H9 (cell line): ENCODE measurements around the gene RANBP17. TPM values are rescaled to one million over a fixed set of nuclear protein-coding genes. Genes with fewer than 3 reads are reported as not detected.

Source experiments
- DNase-seq: peaks from one replicate; pipeline ENCODE4 v3.0.0-alpha.2; 2017
- H2AFZ ChIP-seq: one replicate; pipeline ENCODE4 v1.6.1; 2013; ENCODE audit warnings: mild to moderate bottlenecking, low read length, control low read depth, moderate library complexity
- H2AK5ac ChIP-seq: 2 replicates; pipeline ENCODE4 v1.6.1; 2013; ENCODE audit warnings: low read length, control low read depth, mixed read lengths; ENCODE audit not compliant: insufficient read length
- H2BK120ac ChIP-seq: one replicate; pipeline ENCODE4 v1.6.1; 2013; ENCODE audit warnings: low read depth, mild to moderate bottlenecking, low read length, control low read depth, inconsistent platforms; ENCODE audit not compliant: poor library complexity, severe bottlenecking
- H2BK12ac ChIP-seq: 2 replicates; pipeline ENCODE4 v1.6.1; 2013; ENCODE audit warnings: low read length, control low read depth, mixed read lengths, low read depth; ENCODE audit not compliant: insufficient read length
- H2BK15ac ChIP-seq: 2 replicates; pipeline ENCODE4 v1.6.1; 2013; ENCODE audit warnings: low read depth, low read length, control low read depth
- H2BK20ac ChIP-seq: one replicate; pipeline ENCODE4 v1.6.1; 2013; ENCODE audit warnings: low read depth, mild to moderate bottlenecking, low read length, control low read depth, inconsistent platforms; ENCODE audit not compliant: poor library complexity, severe bottlenecking
- H2BK5ac ChIP-seq: 2 replicates; pipeline ENCODE4 v1.6.1; 2013; ENCODE audit warnings: low read length, control low read depth, mixed read lengths; ENCODE audit not compliant: insufficient read length
- H3K14ac ChIP-seq: 2 replicates; pipeline ENCODE4 v1.6.1; 2013; ENCODE audit warnings: low read length, control low read depth; ENCODE audit not compliant: insufficient read depth
- H3K18ac ChIP-seq: 2 replicates; pipeline ENCODE4 v1.6.1; 2013; ENCODE audit warnings: low read depth, mild to moderate bottlenecking, mixed read lengths, low read length, control low read depth; ENCODE audit not compliant: insufficient read length
- H3K23ac ChIP-seq: 2 replicates; pipeline ENCODE4 v1.6.1; 2013; ENCODE audit warnings: low read length, control low read depth, mixed read lengths, low read depth; ENCODE audit not compliant: insufficient read length
- H3K23me2 ChIP-seq: 2 replicates; pipeline ENCODE4 v1.6.1; 2013; ENCODE audit warnings: low read depth, mild to moderate bottlenecking, mixed read lengths, low read length, control low read depth; ENCODE audit not compliant: insufficient read length, poor library complexity, severe bottlenecking
- H3K27ac ChIP-seq: 2 replicates; pipeline ENCODE4 v1.5.1; 2013; ENCODE audit warnings: low read length, control low read depth, mixed read lengths, low read depth; ENCODE audit not compliant: insufficient read length
- H3K27me3 ChIP-seq: 2 replicates; pipeline ENCODE4 v1.6.1; 2013; ENCODE audit warnings: low read length, control low read depth, inconsistent platforms; ENCODE audit not compliant: insufficient read depth
- H3K4ac ChIP-seq: 2 replicates; pipeline ENCODE4 v1.6.1; 2013; ENCODE audit warnings: low read depth, mild to moderate bottlenecking, control low read depth, inconsistent platforms, low read length, moderate library complexity
- H3K4me1 ChIP-seq: 2 replicates; pipeline ENCODE4 v1.6.1; 2013; ENCODE audit warnings: low read length, control low read depth, inconsistent platforms; ENCODE audit not compliant: insufficient read depth
- H3K4me2 ChIP-seq: 2 replicates; pipeline ENCODE4 v1.6.1; 2013; ENCODE audit warnings: low read length, control low read depth, mixed read lengths; ENCODE audit not compliant: insufficient read length, insufficient read depth
- H3K56ac ChIP-seq: 2 replicates; pipeline ENCODE4 v1.6.1; 2013; ENCODE audit warnings: low read depth, mild to moderate bottlenecking, mixed read lengths, low read length, control low read depth; ENCODE audit not compliant: insufficient read length
- H3K79me1 ChIP-seq: 2 replicates; pipeline ENCODE4 v1.6.1; 2013; ENCODE audit warnings: low read depth, mild to moderate bottlenecking, moderate library complexity, low read length, control low read depth, inconsistent platforms; ENCODE audit not compliant: insufficient read depth, poor library complexity, severe bottlenecking
- H3K79me2 ChIP-seq: 2 replicates; pipeline ENCODE4 v1.6.1; 2013; ENCODE audit warnings: low read length, control low read depth, inconsistent platforms; ENCODE audit not compliant: insufficient read depth
- H3K9ac ChIP-seq: 2 replicates; pipeline ENCODE4 v1.6.1; 2013; ENCODE audit warnings: low read length, control low read depth, mixed read lengths; ENCODE audit not compliant: insufficient read length; ENCODE audit errors: extremely low read depth
- H3K9me3 ChIP-seq: one replicate; pipeline ENCODE4 v1.6.1; 2013; ENCODE audit warnings: low read depth, low read length, inconsistent platforms; ENCODE audit not compliant: control insufficient read depth
- H3T11ph ChIP-seq: one replicate; pipeline ENCODE4 v1.6.1; 2013; ENCODE audit warnings: mild to moderate bottlenecking, low read length, control low read depth, inconsistent platforms
- H4K20me1 ChIP-seq: one replicate; pipeline ENCODE4 v1.6.1; 2013; ENCODE audit not compliant: control insufficient read depth, insufficient read length, insufficient read depth
- H4K5ac ChIP-seq: 2 replicates; pipeline ENCODE4 v1.6.1; 2013; ENCODE audit warnings: low read depth, mild to moderate bottlenecking, mixed read lengths, low read length, control low read depth; ENCODE audit not compliant: insufficient read length
- H4K8ac ChIP-seq: replicated peaks from 2 replicates; pipeline ENCODE4 v1.6.1; 2013; ENCODE audit warnings: low read length, control low read depth, mixed read lengths, low read depth; ENCODE audit not compliant: insufficient read length
- H4K91ac ChIP-seq: 2 replicates; pipeline ENCODE4 v1.6.1; 2013; ENCODE audit warnings: low read depth, mild to moderate bottlenecking, moderate library complexity, mixed read lengths, low read length, control low read depth; ENCODE audit not compliant: insufficient read length
- H3K27ac Mint-ChIP-seq, 3 experiments: 2 replicates in 2 of 3; 3 replicates in 1 of 3; pipeline ENCODE4 v1.8.0; 2020 to 2021; ENCODE audit warnings: mixed read lengths in 3 of 3, mild to moderate bottlenecking in 1 of 3, moderate library complexity in 1 of 3
- H3K27me3 Mint-ChIP-seq: 2 replicates; pipeline ENCODE4 v1.8.0; 2021; ENCODE audit warnings: low read depth, mild to moderate bottlenecking, moderate library complexity, mixed read lengths
- H3K36me3 Mint-ChIP-seq, 3 experiments: 2 replicates in 2 of 3; 3 replicates in 1 of 3; pipeline ENCODE4 v1.8.0; 2020 to 2021; ENCODE audit warnings: low read depth in 3 of 3, mixed read lengths in 3 of 3; ENCODE audit not compliant: insufficient read depth in 1 of 3
- H3K4me1 Mint-ChIP-seq, 2 experiments: 2 replicates each; pipeline ENCODE4 v1.8.0; 2020; ENCODE audit warnings: mixed read lengths in 2 of 2
- H3K4me3 Mint-ChIP-seq, 2 experiments: 2 replicates in 1 of 2; 3 replicates in 1 of 2; pipeline ENCODE4 v1.8.0; 2020 to 2021; ENCODE audit warnings: mild to moderate bottlenecking in 2 of 2, mixed read lengths in 2 of 2, moderate library complexity in 1 of 2
- H3K9me3 Mint-ChIP-seq, 2 experiments: 2 replicates in 1 of 2; 3 replicates in 1 of 2; pipeline ENCODE4 v1.8.0; 2020; ENCODE audit warnings: mild to moderate bottlenecking in 2 of 2, mixed read lengths in 2 of 2, moderate library complexity in 1 of 2
- CTCF ChIP-seq: fragments of 200-600 bp; sonication (generic); conservative IDR thresholded peaks from 3 replicates; pipeline ENCODE4 v1.8.0; 2021; ENCODE audit warnings: antibody characterized with exemption, mild to moderate bottlenecking
- WGBS: extraction: QIAGEN DNeasy Blood & Tissue Kit; methylation state at CpG from one replicate; pipeline ENCODE4 v1.1.7; 2013; ENCODE audit warnings: missing lambda C conversion rate, low lambda C conversion rate, mixed read lengths; ENCODE audit not compliant: insufficient read length; ENCODE audit errors: extremely low coverage; 5-methylcytosine and 5-hydroxymethylcytosine counted together
- total RNA-seq: library from RNA; stranded (reverse); gene quantifications from 2 replicates; pipeline ENCODE4 v1.2.1, GENCODE V29; 2021

RANBP17 gene
- total RNA-seq, 1 experiment from 2014 or later: 16.5 TPM

- peaks cover 9 to 13% of the 10 kb centered on the region in 2 experiments; a peak in 4 of 5 replicates for H3K9me3 Mint-ChIP-seq
- Histone ChIP-seq H3T11ph (no peak overlapping the region), H3K4ac (no peak overlapping the region), H2AK5ac (no peak overlapping the region), H3K56ac (no peak overlapping the region), H4K8ac (no peak overlapping the region), H3K14ac (no peak overlapping the region), H2BK15ac (no peak overlapping the region), H3K79me2 (no peaks in the 10 kb centered on the region), H3K9me3 (no peaks in the 10 kb centered on the region), H3K4me2 (no peak overlapping the region), H3K9ac (no peak overlapping the region), H2BK20ac (no peak overlapping the region), H3K23me2 (no peaks in the 10 kb centered on the region), H3K18ac (no peak overlapping the region), H2BK12ac (no peak overlapping the region), H2AFZ (no peak overlapping the region), H3K23ac (no peak overlapping the region), H4K5ac (no peak overlapping the region), H3K4me1 (no peaks in the 10 kb centered on the region), H3K79me1 (no peaks in the 10 kb centered on the region), H3K27me3 (no peaks in the 10 kb centered on the region), H2BK120ac (no peak overlapping the region), H4K20me1 (no peaks in the 10 kb centered on the region), H4K91ac (no peak overlapping the region), H2BK5ac (no peak overlapping the region), H3K27ac (no peak overlapping the region)
- H3K27ac Mint-ChIP-seq: no peak overlapping the region
- no peaks in the 10 kb centered on the region for H3K27me3 Mint-ChIP-seq
- no CpG with 5 or more reads among the region's 7 CpGs for WGBS
- H3K4me1 Mint-ChIP-seq: peaks cover 3 to 6% of the 10 kb centered on the region in 2 experiments; a peak in 3 of 4 replicates
- peaks cover 14 to 36% (median 24%) of the 10 kb centered on the region in 3 experiments for H3K36me3 Mint-ChIP-seq
- TF ChIP-seq CTCF: no peak
- DNase-seq: no peak
- H3K4me3 Mint-ChIP-seq: no peak overlapping the region
These were observed 218.5 kb downstream of the RANBP17 start for GRCh38 chr5:171080186-171080938.
